Ishikawa (cell line): Measurements from ENCODE around the gene EFHC1.

ENCODE experiments used
- CEBPB ChIP-seq: IDR thresholded peaks from 2 replicates; pipeline ENCODE4 v1.6.1; 2012
- CREB1 ChIP-seq: IDR thresholded peaks from 2 replicates; pipeline ENCODE4 v1.6.1; 2012; ENCODE audit warnings: low read depth
- EGR1 ChIP-seq: IDR thresholded peaks from 2 replicates; pipeline ENCODE4 v1.6.1; 2012
- EP300 ChIP-seq: IDR thresholded peaks from 2 replicates; pipeline ENCODE4 v1.6.1; 2012; ENCODE audit warnings: borderline replicate concordance
- FOXM1 ChIP-seq: IDR thresholded peaks from 2 replicates; pipeline ENCODE4 v1.6.1; 2012; ENCODE audit warnings: low read depth, borderline replicate concordance
- NFIC ChIP-seq: IDR thresholded peaks from 2 replicates; pipeline ENCODE4 v1.6.1; 2012
- RAD21 ChIP-seq: IDR thresholded peaks from 2 replicates; pipeline ENCODE4 v1.6.1; 2012; ENCODE audit warnings: low read depth
- REST ChIP-seq: IDR thresholded peaks from 2 replicates; pipeline ENCODE4 v1.6.1; 2012; ENCODE audit warnings: low read depth, mild to moderate bottlenecking
- TAF1 ChIP-seq: IDR thresholded peaks from 2 replicates; pipeline ENCODE4 v1.6.1; 2012; ENCODE audit warnings: low read depth, mild to moderate bottlenecking
- TCF12 ChIP-seq: IDR thresholded peaks from 2 replicates; pipeline ENCODE4 v1.6.1; 2012; ENCODE audit warnings: low read depth
- TEAD4 ChIP-seq: IDR thresholded peaks from 2 replicates; pipeline ENCODE4 v1.6.1; 2012
- YY1 ChIP-seq: IDR thresholded peaks from 2 replicates; pipeline ENCODE4 v1.6.1; 2012; ENCODE audit warnings: low read depth
- ZBTB7A ChIP-seq: IDR thresholded peaks from 2 replicates; pipeline ENCODE4 v1.6.1; 2012; ENCODE audit warnings: low read depth
- TF ChIP-seq, protein P1 (sequence below): IDR thresholded peaks from 2 replicates; pipeline ENCODE4 v1.6.1; 2012
- TF ChIP-seq, protein P2 (sequence below): IDR thresholded peaks from 2 replicates; pipeline ENCODE4 v1.6.1; 2012

The EFHC1 gene

DNA sequence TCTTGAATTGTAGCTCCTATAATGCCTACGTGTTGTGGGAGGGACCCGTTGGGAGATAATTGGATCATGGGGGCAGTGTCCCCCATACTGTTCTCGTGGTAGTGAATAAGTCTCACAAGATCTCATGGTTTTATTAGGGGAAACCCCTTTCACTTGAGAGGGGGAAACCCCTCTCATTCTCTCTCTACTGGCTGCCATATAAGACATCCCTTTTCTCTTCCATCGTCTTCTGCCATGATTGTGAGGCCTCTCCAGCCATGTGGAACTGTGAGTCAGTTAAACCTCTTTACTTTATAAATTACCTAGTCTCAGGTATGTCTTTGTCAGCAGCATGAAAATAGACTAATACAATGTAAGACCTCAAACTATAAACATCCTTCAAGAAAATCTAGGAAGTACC, 35.1 kb upstream of the EFHC1 start:
- no peak for TF ChIP-seq EP300
- TF ChIP-seq, protein P1, sequence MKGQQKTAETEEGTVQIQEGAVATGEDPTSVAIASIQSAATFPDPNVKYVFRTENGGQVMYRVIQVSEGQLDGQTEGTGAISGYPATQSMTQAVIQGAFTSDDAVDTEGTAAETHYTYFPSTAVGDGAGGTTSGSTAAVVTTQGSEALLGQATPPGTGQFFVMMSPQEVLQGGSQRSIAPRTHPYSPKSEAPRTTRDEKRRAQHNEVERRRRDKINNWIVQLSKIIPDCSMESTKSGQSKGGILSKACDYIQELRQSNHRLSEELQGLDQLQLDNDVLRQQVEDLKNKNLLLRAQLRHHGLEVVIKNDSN, result no peak
- TF ChIP-seq CEBPB, result no peak
- no peak for TF ChIP-seq RAD21
- no peak for TF ChIP-seq TCF12
- no peak for TF ChIP-seq FOXM1
- TF ChIP-seq YY1, result no peak
- TF ChIP-seq TEAD4, result no peak
- TF ChIP-seq, protein P2, sequence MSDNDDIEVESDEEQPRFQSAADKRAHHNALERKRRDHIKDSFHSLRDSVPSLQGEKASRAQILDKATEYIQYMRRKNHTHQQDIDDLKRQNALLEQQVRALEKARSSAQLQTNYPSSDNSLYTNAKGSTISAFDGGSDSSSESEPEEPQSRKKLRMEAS, result no peak
- no peak for TF ChIP-seq TAF1

DNA sequence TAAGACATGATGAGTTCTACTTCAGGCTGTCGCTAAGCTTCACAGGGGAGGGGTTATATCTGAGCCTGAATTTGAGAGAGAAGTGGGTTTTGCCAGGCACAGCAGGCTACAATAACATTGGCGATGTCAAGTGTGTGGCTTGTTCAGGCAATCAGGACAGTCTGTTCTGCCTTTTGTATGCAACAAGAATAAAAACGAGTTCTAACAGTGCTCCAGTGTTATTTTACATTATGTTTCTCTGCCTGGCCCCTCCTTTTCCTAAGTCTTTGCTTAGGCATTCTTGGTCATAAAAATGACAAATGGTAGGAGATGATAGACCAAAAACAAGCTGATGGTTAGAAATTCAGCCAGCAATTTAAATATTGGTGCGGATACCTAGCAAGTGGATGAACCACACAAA, 31.4 kb upstream of the EFHC1 start:
- TF ChIP-seq, protein P1, result no peak
- TF ChIP-seq CEBPB (no peak), REST (no peak), EGR1 (no peak), TEAD4 (no peak), FOXM1 (no peak), CREB1 (no peak)

GRCh38 chr6:52389264-52389625, 30.9 kb upstream of the EFHC1 start:
- TF ChIP-seq TEAD4 (no peak), CEBPB (no peak)

DNA sequence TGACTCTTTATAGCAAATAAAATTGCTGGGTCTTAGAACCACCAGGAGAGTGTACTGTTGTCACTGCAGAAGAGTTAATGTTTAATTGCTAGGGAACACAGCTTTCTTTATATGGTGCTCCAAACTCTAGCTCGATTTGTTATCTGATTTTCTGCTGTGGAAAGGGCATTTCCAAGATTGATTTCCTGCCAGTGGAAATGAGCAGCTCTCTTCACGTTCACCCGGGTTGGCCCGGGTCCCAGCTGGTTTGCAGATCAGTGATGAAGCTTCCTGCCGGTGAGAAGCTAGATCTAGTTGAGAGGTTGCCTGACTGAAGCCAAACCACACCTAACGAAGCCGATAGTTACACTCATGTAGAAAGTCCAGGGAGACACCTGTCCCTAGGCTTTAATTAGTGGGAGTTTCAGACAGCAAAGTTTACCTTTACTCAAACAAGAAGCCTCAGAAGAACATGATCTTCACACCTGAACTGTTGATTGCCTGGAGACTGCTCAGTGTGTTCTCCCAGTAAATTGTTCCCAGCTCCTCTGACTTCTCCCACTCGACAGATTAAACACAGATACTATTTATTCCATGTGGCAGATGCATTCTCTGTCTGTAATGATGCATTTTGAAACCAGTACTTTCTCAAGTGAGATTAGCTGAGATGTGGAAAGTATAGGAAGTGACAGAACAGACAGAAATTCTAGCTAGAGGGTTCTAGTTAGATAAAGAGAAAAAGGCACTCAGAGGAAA, 30.3 kb upstream of the EFHC1 start:
- TF ChIP-seq EP300 (no peak), EGR1 (no peak), YY1 (no peak), REST (no peak), NFIC (no peak), FOXM1 (no peak), TAF1 (no peak), TCF12 (no peak), CREB1 (no peak), RAD21 (no peak), CEBPB (no peak), ZBTB7A (no peak), TEAD4 (no peak)
- TF ChIP-seq, protein P2, result no peak
- TF ChIP-seq, protein P1, result no peak

- TF ChIP-seq TEAD4 (no peak), ZBTB7A (no peak), CEBPB (no peak), TCF12 (no peak), EP300 (no peak), EGR1 (no peak), REST (no peak), YY1 (no peak), CREB1 (no peak), RAD21 (no peak), TAF1 (no peak), NFIC (no peak)
- TF ChIP-seq, protein P2, result no peak
- TF ChIP-seq, protein P1, result no peak
These were observed 29.8 kb upstream of the EFHC1 start for GRCh38 chr6:52390361-52390727.
